ENCODE results near the gene ERCC3.

ERCC3 gene

DNA sequence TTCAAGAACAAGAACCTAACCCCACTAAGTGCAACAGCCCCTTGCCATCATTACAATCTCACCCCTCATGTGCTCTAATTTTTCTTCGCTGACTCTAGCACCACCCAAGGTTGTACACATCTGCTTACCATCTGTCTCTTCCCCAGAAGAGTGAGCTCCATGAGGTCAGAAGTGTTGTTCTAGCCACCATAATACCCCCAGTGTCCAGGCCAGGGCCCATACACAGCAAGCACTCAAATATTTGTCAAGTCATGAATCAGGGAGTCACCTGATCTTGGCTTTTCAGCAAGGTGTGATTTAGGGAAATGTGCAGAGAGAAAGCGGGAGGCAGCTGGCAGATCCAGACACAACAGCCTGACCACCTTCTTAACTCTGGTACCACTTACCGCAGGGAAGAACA lies 5.7 kb downstream of the ERCC3 start:
- DNase-seq (ENCODE audit: low read depth) = no peak
- TF ChIP-seq, protein P1, sequence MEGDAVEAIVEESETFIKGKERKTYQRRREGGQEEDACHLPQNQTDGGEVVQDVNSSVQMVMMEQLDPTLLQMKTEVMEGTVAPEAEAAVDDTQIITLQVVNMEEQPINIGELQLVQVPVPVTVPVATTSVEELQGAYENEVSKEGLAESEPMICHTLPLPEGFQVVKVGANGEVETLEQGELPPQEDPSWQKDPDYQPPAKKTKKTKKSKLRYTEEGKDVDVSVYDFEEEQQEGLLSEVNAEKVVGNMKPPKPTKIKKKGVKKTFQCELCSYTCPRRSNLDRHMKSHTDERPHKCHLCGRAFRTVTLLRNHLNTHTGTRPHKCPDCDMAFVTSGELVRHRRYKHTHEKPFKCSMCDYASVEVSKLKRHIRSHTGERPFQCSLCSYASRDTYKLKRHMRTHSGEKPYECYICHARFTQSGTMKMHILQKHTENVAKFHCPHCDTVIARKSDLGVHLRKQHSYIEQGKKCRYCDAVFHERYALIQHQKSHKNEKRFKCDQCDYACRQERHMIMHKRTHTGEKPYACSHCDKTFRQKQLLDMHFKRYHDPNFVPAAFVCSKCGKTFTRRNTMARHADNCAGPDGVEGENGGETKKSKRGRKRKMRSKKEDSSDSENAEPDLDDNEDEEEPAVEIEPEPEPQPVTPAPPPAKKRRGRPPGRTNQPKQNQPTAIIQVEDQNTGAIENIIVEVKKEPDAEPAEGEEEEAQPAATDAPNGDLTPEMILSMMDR (IDR thresholded peaks at IDR 0.05; ENCODE audit: control insufficient read depth, insufficient read depth, low read depth, low read length, missing control alignments) = no peak
- no peak overlapping the region for H3K4me3 ChIP-seq (ENCODE audit: control insufficient read depth, low read depth, low read length)

DNA sequence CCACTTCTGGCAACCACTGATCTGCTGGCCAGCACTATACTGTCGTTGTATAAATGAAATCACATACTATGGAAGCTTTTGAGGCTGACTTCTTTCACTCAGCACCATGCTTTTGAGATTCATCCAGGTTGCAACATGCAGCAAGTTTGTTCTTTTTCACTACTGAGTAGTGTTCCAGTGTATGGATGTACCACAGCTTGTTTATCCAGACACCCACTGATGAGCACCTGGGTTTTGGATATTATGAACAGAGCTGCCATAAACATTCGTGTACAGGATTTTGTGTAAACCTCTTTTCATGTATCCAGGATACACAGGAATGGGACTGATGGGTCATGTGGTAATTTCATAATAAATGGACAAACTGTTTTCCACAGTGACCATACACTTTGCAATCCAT lies 10.7 kb downstream of the ERCC3 start:
- no peak for DNase-seq (ENCODE audit: low read depth)
- TF ChIP-seq, protein P1 (IDR thresholded peaks at IDR 0.05; ENCODE audit: control insufficient read depth, insufficient read depth, low read depth, low read length, missing control alignments) = no peak
- H3K4me3 ChIP-seq (ENCODE audit: control insufficient read depth, low read depth, low read length) = no peak overlapping the region

DNA sequence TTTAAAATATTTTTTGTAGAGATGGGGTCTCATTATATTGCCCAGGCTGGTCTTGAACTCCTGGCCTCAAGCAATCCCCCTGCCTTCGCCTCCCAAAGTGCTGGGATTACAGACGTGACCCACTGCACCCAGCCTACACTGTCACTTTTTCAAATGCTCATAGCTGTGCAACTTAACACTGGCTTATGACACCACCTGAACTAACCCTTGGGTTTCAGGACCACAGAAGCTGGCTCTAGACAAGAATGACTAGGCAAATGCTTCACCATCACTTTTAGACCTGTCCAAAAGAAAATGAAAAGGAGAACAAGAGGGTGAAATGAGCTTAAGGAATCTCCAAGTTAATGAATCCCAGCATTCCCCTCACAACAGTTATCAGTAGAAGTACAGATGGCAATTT lies 13.3 kb downstream of the ERCC3 start:
- no peak for DNase-seq (ENCODE audit: low read depth)
- H3K4me3 ChIP-seq (ENCODE audit: control insufficient read depth, low read depth, low read length) = no peak overlapping the region
- TF ChIP-seq, protein P1 (IDR thresholded peaks at IDR 0.05; ENCODE audit: control insufficient read depth, insufficient read depth, low read depth, low read length, missing control alignments) = no peak

DNA sequence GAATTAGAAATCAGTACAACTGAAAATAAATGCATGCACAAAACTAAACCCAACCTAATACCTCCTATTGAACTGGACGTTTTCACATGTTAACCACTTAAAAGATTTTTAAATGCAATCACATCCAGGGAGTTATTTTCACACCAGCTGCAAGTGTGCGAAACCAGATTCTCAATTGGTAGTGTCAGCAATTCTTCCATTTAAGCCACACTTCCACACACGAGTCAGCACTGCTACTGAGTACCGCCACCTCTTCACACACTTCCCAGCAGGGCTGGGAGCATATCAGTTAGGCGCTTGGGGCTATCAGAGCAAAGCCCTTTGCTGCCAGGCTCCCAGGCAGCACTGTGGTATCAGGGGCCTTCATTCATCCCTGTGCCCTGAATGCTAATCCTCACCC lies 14.2 kb downstream of the ERCC3 start:
- no peak for DNase-seq (ENCODE audit: low read depth)
- TF ChIP-seq, protein P1 (IDR thresholded peaks at IDR 0.05; ENCODE audit: control insufficient read depth, insufficient read depth, low read depth, low read length, missing control alignments) = no peak
- no peak overlapping the region for H3K4me3 ChIP-seq (ENCODE audit: control insufficient read depth, low read depth, low read length)

DNA sequence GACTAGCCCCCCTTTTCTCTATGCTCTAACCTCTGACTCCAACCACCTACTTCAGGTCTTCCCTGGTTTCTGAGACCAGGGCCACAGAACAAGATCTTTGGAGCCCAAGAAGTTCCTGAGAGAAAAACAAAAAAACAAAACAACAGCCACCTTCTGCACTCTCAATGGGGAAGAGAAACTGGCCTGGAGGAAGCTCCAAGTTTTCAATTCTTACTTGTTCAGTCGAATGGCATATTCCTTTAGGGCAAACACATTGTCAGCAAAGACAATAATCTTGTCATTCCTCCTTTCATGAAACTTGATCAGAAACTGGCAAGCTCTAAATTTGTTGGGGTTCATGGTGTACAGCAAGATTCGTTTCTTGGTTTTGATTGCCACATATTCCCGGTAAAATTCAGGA lies 15.0 kb downstream of the ERCC3 start:
- no peak for DNase-seq (ENCODE audit: low read depth)
- TF ChIP-seq, protein P1 (IDR thresholded peaks at IDR 0.05; ENCODE audit: control insufficient read depth, insufficient read depth, low read depth, low read length, missing control alignments) = no peak
- no peak overlapping the region for H3K4me3 ChIP-seq (ENCODE audit: control insufficient read depth, low read depth, low read length)

DNA sequence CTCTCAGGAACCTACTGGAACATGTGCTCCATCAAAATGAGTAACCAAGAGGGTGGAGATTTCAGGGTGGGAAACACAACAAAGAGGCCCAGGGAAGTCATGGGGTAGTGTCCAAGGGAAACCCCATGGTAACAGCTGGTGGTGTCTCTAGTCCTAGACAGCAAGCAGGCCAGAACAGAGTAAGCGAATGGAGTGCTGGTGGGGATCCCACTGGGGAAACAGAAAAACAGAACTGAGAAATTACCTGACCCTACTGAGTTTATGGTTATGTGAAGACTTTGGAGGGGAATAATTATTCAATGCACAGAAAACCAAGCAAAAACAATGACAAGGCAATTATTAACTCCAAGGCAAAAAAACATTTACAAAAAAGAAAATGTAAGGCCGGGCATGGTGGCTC lies 16.9 kb downstream of the ERCC3 start:
- no peak for DNase-seq (ENCODE audit: low read depth)
- TF ChIP-seq, protein P1 (IDR thresholded peaks at IDR 0.05; ENCODE audit: control insufficient read depth, insufficient read depth, low read depth, low read length, missing control alignments) = no peak

DNA sequence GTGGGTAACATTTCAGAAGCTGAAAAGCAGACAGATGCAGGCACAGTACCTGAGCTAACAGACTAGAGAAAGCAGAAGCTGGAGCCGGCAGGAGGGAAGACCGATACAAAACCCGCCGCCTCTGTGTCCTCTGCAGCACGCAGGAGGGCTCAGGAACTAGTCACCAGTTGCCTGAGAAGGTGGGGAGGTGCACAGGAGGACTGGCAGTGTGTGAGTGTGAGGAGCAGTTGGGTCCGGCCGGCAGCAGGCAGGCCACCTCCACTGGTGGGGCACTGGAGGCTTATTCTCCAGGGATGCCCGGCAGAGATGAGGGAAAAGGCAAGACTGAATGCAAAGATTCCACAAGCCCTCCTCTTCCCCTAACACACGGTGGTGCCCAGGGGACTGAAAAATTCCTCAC lies 18.2 kb downstream of the ERCC3 start:
- no peak overlapping the region for H3K4me3 ChIP-seq (ENCODE audit: control insufficient read depth, low read depth, low read length)
- TF ChIP-seq, protein P1 (IDR thresholded peaks at IDR 0.05; ENCODE audit: control insufficient read depth, insufficient read depth, low read depth, low read length, missing control alignments) = no peak
- no peak for DNase-seq (ENCODE audit: low read depth)

More for the DNA sequence above, 16.9 kb downstream of the ERCC3 start:
- H3K4me3 ChIP-seq (ENCODE audit: control insufficient read depth, low read depth, low read length) = no peak overlapping the region

Data from AG09309 (cell line).